GM23338 (cell line): ENCODE measurements around the gene HNMT.

Source experiments
- CTCF ChIP-seq, 2 experiments: fragments of 200-600 bp in 1 of 2; sonication (generic) in 1 of 2; conservative IDR thresholded peaks; 2 replicates each; pipeline versions ENCODE4 v1.5.1 to v1.6.1; 2016 to 2017; ENCODE audit warnings: antibody characterized with exemption in 2 of 2, low read depth in 2 of 2, mild to moderate bottlenecking in 2 of 2, moderate library complexity in 1 of 2
- JUNB ChIP-seq: IDR thresholded peaks from one replicate; pipeline ENCODE4 v1.6.1; 2016; ENCODE audit warnings: antibody characterized with exemption; ENCODE audit not compliant: unreplicated experiment
- NANOG ChIP-seq: IDR thresholded peaks from 2 replicates; pipeline ENCODE4 v1.6.1; 2016; ENCODE audit warnings: antibody characterized with exemption, borderline replicate concordance

GRCh38 chr2:137987011-137987410 lies 22.7 kb downstream of the HNMT start:
- no peak for TF ChIP-seq CTCF (conservative IDR thresholded peaks at IDR 0.05; ENCODE audit: low read depth in 2 of 2)
- no peak for TF ChIP-seq NANOG
- no peak for TF ChIP-seq JUNB
